HEK293 (cell line): ENCODE data around the gene TIGAR.

Source experiments
- CTCF ChIA-PET: fragments of 350-600 bp; formaldehyde crosslinking; extraction: SDS; loops from one replicate; lab custom pipeline; 2021; ENCODE audit warnings: antibody characterized with exemption; lab: Yijun Ruan, JAX
- POLR2A ChIA-PET: fragments of 300-600 bp; formaldehyde crosslinking; extraction: SDS; loops from one replicate; lab custom pipeline; 2020; ENCODE audit warnings: antibody characterized with exemption, inconsistent platforms; lab: Yijun Ruan, JAX
- H3K27ac ChIP-seq: fragments of 200-500 bp; sonication (Bioruptor generic); 2 replicates; pipeline ENCODE4 v1.5.1; 2014; ENCODE audit warnings: low read depth, low read length, control low read depth, inconsistent platforms; ENCODE audit errors: extremely low read depth
- H3K36me3 ChIP-seq, 2 experiments: fragments of 200-500 bp in 1 of 2; sonication (Bioruptor generic) in 1 of 2; 1 replicate in 1 of 2; 2 replicates in 1 of 2; pipeline ENCODE4 v1.5.1; 2014 to 2017; ENCODE audit warnings: inconsistent platforms in 2 of 2, low read length in 2 of 2; ENCODE audit not compliant: control insufficient read depth in 2 of 2, insufficient read depth in 1 of 2
- H3K4me1 ChIP-seq: fragments of 200-500 bp; sonication (Bioruptor generic); 2 replicates; pipeline ENCODE4 v1.5.1; 2014; ENCODE audit warnings: mild to moderate bottlenecking, low read length, inconsistent platforms; ENCODE audit not compliant: control insufficient read depth, insufficient read depth
- H3K4me3 ChIP-seq: 2 replicates; pipeline ENCODE4 v1.5.1; 2011; ENCODE audit warnings: low read depth, mild to moderate bottlenecking, control low read depth, low read length, moderate library complexity
- H3K9me3 ChIP-seq: fragments of 200-500 bp; sonication (Bioruptor generic); 2 replicates; pipeline ENCODE4 v1.5.1; 2014; ENCODE audit warnings: low read depth, low read length, inconsistent platforms; ENCODE audit not compliant: control insufficient read depth, insufficient read depth
- EGR2 ChIP-seq: fragments of 450-650 bp; formaldehyde crosslinking; IDR thresholded peaks from 2 replicates; pipeline ENCODE4 v1.5.1; 2016; ENCODE audit warnings: low read depth, missing biosample characterization, missing genetic modification characterization
- GFI1B ChIP-seq: fragments of 450-650 bp; formaldehyde crosslinking; IDR thresholded peaks from 2 replicates; pipeline ENCODE4 v1.5.1; 2016; ENCODE audit warnings: missing biosample characterization, missing genetic modification characterization
- HOXC10 ChIP-seq: sonication (generic); formaldehyde crosslinking; IDR thresholded peaks from 2 replicates; pipeline ENCODE4 v1.8.1; 2023; ENCODE audit warnings: mild to moderate bottlenecking, missing genetic modification reagents
- KLF1 ChIP-seq: fragments of 450-650 bp; formaldehyde crosslinking; IDR thresholded peaks from 2 replicates; pipeline ENCODE4 v1.5.1; 2016; ENCODE audit warnings: missing biosample characterization, missing genetic modification characterization
- MYNN ChIP-seq: fragments of 450-650 bp; formaldehyde crosslinking; IDR thresholded peaks from 2 replicates; pipeline ENCODE4 v1.5.1; 2016; ENCODE audit warnings: missing biosample characterization, missing genetic modification characterization, borderline replicate concordance
- PRDM1 ChIP-seq: fragments of 450-650 bp; formaldehyde crosslinking; IDR thresholded peaks from 2 replicates; pipeline ENCODE4; 2016; ENCODE audit warnings: missing biosample characterization, missing genetic modification characterization
- TCF7L2 ChIP-seq: IDR thresholded peaks from 2 replicates; pipeline ENCODE4 v1.6.1; 2011; ENCODE audit warnings: low read depth, mild to moderate bottlenecking, inconsistent platforms, low read length, moderate library complexity, borderline replicate concordance
- YY2 ChIP-seq: fragments of 450-650 bp; formaldehyde crosslinking; IDR thresholded peaks from 2 replicates; pipeline ENCODE4 v1.5.1; 2016; ENCODE audit warnings: missing biosample characterization, missing genetic modification characterization
- ZBTB17 ChIP-seq: fragments of 450-650 bp; formaldehyde crosslinking; IDR thresholded peaks from 2 replicates; pipeline ENCODE4 v1.5.1; 2016; ENCODE audit warnings: missing biosample characterization, missing genetic modification characterization
- ZFP37 ChIP-seq: fragments of 450-650 bp; formaldehyde crosslinking; IDR thresholded peaks from 2 replicates; pipeline ENCODE4 v1.5.1; 2016; ENCODE audit warnings: missing biosample characterization, missing genetic modification characterization
- ZNF214 ChIP-seq: fragments of 450-650 bp; formaldehyde crosslinking; IDR thresholded peaks from 2 replicates; pipeline ENCODE4 v1.5.1; 2017; ENCODE audit warnings: missing biosample characterization, mild to moderate bottlenecking, missing genetic modification characterization, borderline replicate concordance
- ZNF24 ChIP-seq: fragments of 450-650 bp; formaldehyde crosslinking; IDR thresholded peaks from 2 replicates; pipeline ENCODE4 v1.5.1; 2016; ENCODE audit warnings: missing biosample characterization, missing genetic modification characterization
- ZNF274 ChIP-seq, 2 experiments: fragments of 200-500 bp in 1 of 2; fragments of 450-650 bp in 1 of 2; sonication (Bioruptor generic) in 1 of 2; formaldehyde crosslinking in 1 of 2; IDR thresholded peaks; 2 replicates each; pipeline versions ENCODE4 v1.5.1 to v1.6.1; 2014 to 2016; ENCODE audit warnings: borderline replicate concordance in 1 of 2, inconsistent platforms in 1 of 2, low read length in 1 of 2, missing biosample characterization in 1 of 2, missing genetic modification characterization in 1 of 2
- ZNF354C ChIP-seq: fragments of 450-650 bp; formaldehyde crosslinking; IDR thresholded peaks from 2 replicates; pipeline ENCODE4 v1.5.1; 2016; ENCODE audit warnings: missing biosample characterization, missing genetic modification characterization, low read depth, borderline replicate concordance
- ZNF366 ChIP-seq: fragments of 450-650 bp; formaldehyde crosslinking; conservative IDR thresholded peaks from 2 replicates; pipeline ENCODE4 v1.5.1; 2016; ENCODE audit warnings: missing biosample characterization, missing genetic modification characterization
- ZNF510 ChIP-seq: fragments of 450-650 bp; formaldehyde crosslinking; IDR thresholded peaks from 2 replicates; pipeline ENCODE4 v1.5.1; 2018; ENCODE audit warnings: mild to moderate bottlenecking, missing genetic modification characterization, missing biosample characterization; ENCODE audit not compliant: insufficient replicate concordance
- ZNF521 ChIP-seq: fragments of 450-650 bp; formaldehyde crosslinking; IDR thresholded peaks from 2 replicates; pipeline ENCODE4 v1.5.1; 2017; ENCODE audit warnings: missing biosample characterization, mild to moderate bottlenecking, missing genetic modification characterization
- ZNF529 ChIP-seq: fragments of 450-650 bp; formaldehyde crosslinking; IDR thresholded peaks from 2 replicates; pipeline ENCODE4 v1.5.1; 2017; ENCODE audit warnings: missing genetic modification characterization, missing biosample characterization; ENCODE audit not compliant: insufficient replicate concordance
- ZNF548 ChIP-seq: fragments of 450-650 bp; formaldehyde crosslinking; IDR thresholded peaks from 2 replicates; pipeline ENCODE4 v1.5.1; 2016; ENCODE audit warnings: missing biosample characterization, missing genetic modification characterization
- ZNF677 ChIP-seq: fragments of 450-650 bp; IDR thresholded peaks from 2 replicates; pipeline ENCODE4 v1.5.0; 2018; ENCODE audit warnings: missing biosample characterization, mild to moderate bottlenecking, missing genetic modification characterization, moderate library complexity
- ZNF785 ChIP-seq: fragments of 450-650 bp; formaldehyde crosslinking; IDR thresholded peaks from 2 replicates; pipeline ENCODE4 v1.5.1; 2016; ENCODE audit warnings: missing biosample characterization, missing genetic modification characterization
- ZNF830 ChIP-seq: fragments of 450-650 bp; IDR thresholded peaks from 2 replicates; pipeline ENCODE4 v1.5.0; 2018; ENCODE audit warnings: missing biosample characterization, missing genetic modification characterization, low read depth, mild to moderate bottlenecking, moderate library complexity
- ZSCAN16 ChIP-seq: fragments of 450-650 bp; formaldehyde crosslinking; IDR thresholded peaks from 2 replicates; pipeline ENCODE4 v1.5.1; 2016; ENCODE audit warnings: missing biosample characterization, missing genetic modification characterization
- TF ChIP-seq, protein P1 (sequence below): fragments of 450-650 bp; formaldehyde crosslinking; IDR thresholded peaks from 2 replicates; pipeline ENCODE4 v1.5.1; 2016; ENCODE audit warnings: missing biosample characterization, missing genetic modification characterization
- TF ChIP-seq, protein P2 (sequence below): fragments of 450-650 bp; formaldehyde crosslinking; IDR thresholded peaks from 2 replicates; pipeline ENCODE4 v1.5.1; 2016; ENCODE audit warnings: missing biosample characterization, missing genetic modification characterization
- TF ChIP-seq, protein P3 (sequence below): fragments of 450-650 bp; formaldehyde crosslinking; IDR thresholded peaks from 2 replicates; pipeline ENCODE4 v1.5.1; 2016; ENCODE audit warnings: missing biosample characterization, missing genetic modification characterization
- TF ChIP-seq, protein P4 (sequence below): IDR thresholded peaks from 2 replicates; pipeline ENCODE4 v1.6.1; 2011; ENCODE audit warnings: mild to moderate bottlenecking, low read depth, low read length, borderline replicate concordance
- TF ChIP-seq, protein P5 (sequence below): fragments of 450-650 bp; formaldehyde crosslinking; optimal IDR thresholded peaks from 2 replicates; pipeline ENCODE3; 2016; ENCODE audit warnings: missing biosample characterization, mild to moderate bottlenecking, missing genetic modification characterization
- TF ChIP-seq, protein P6 (sequence below): fragments of 450-650 bp; formaldehyde crosslinking; IDR thresholded peaks from 2 replicates; pipeline ENCODE4 v1.5.1; 2016; ENCODE audit warnings: missing biosample characterization, missing genetic modification characterization

TIGAR gene

DNA sequence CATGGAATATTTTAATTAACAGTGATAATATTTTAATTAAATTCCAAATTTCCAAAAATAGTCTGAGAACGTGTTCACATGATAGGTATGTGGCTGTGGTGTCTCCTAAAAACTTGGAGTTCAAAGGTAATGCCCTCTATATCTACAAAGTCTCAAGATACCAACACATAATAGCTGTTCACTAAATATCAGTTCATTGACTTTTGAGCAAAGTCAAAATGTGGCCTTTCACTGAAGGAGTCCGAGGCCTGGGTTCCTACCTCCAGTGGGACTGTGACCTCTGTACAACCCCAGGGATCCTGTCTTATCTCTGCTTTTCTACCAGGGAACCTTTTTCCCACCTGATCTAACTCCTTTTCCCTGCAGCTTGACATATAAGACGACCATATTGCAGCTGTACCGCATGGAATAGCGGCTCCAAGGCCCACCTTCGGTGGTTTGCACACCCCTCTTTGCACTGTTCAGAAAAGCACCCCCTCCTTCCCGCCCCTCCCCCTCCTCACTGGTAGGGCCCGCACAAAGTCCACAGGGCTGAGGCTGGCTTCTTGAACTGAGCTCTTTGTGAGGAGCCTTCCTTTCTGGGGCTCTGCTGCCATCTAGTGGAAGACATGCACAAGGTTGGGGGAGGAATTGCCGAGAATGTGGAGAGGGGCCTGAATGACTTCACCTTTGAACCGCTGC lies 44.3 kb upstream of the TIGAR start (continued):
- TF ChIP-seq, protein P1, sequence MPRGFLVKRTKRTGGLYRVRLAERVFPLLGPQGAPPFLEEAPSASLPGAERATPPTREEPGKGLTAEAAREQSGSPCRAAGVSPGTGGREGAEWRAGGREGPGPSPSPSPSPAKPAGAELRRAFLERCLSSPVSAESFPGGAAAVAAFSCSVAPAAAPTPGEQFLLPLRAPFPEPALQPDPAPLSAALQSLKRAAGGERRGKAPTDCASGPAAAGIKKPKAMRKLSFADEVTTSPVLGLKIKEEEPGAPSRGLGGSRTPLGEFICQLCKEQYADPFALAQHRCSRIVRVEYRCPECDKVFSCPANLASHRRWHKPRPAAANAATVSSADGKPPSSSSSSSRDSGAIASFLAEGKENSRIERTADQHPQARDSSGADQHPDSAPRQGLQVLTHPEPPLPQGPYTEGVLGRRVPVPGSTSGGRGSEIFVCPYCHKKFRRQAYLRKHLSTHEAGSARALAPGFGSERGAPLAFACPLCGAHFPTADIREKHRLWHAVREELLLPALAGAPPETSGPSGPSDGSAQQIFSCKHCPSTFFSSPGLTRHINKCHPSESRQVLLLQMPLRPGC (tag by site-specific recombination), result no peak
- TF ChIP-seq ZNF354C (tag by site-specific recombination) (no peak), ZBTB17 (tag by site-specific recombination) (peak; percentile 83), YY2 (tag by site-specific recombination) (no peak), ZNF529 (no peak), ZNF214 (tag by site-specific recombination) (no peak), ZNF274 (IDR thresholded peaks at IDR 0.05; ENCODE audit: low read length) (no peak), ZNF274 (tag by site-specific recombination; IDR thresholded peaks at IDR 0.05; ENCODE audit: borderline replicate concordance) (no peak), HOXC10 (no peak)
- TF ChIP-seq, protein P2, sequence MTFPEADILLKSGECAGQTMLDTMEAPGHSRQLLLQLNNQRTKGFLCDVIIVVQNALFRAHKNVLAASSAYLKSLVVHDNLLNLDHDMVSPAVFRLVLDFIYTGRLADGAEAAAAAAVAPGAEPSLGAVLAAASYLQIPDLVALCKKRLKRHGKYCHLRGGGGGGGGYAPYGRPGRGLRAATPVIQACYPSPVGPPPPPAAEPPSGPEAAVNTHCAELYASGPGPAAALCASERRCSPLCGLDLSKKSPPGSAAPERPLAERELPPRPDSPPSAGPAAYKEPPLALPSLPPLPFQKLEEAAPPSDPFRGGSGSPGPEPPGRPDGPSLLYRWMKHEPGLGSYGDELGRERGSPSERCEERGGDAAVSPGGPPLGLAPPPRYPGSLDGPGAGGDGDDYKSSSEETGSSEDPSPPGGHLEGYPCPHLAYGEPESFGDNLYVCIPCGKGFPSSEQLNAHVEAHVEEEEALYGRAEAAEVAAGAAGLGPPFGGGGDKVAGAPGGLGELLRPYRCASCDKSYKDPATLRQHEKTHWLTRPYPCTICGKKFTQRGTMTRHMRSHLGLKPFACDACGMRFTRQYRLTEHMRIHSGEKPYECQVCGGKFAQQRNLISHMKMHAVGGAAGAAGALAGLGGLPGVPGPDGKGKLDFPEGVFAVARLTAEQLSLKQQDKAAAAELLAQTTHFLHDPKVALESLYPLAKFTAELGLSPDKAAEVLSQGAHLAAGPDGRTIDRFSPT (tag by site-specific recombination), result no peak
- TF ChIP-seq, protein P3, sequence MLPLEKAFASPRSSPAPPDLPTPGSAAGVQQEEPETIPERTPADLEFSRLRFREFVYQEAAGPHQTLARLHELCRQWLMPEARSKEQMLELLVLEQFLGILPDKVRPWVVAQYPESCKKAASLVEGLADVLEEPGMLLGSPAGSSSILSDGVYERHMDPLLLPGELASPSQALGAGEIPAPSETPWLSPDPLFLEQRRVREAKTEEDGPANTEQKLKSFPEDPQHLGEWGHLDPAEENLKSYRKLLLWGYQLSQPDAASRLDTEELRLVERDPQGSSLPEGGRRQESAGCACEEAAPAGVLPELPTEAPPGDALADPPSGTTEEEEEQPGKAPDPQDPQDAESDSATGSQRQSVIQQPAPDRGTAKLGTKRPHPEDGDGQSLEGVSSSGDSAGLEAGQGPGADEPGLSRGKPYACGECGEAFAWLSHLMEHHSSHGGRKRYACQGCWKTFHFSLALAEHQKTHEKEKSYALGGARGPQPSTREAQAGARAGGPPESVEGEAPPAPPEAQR (tag by site-specific recombination), result no peak

DNA sequence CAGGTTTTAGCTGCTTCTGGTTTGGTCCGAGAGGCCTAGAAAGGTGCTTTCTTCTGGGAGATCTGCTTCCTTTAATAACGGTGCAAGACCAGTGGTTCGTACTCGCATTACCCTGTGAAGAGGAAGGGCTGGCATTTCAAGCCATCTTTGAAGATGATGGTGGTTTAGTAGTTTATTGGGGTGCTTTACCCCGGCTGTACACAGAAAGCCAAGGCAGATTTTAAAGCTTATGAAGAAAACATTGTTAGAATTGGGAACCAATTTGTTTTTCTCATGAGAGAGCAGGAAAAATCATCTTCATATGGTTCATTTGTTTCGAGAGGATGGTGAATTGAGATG lies 43.8 kb upstream of the TIGAR start:
- POLR2A ChIA-PET, result interaction anchor here (0.6 to 1.7 kb wide), 9 partner anchors 30 to 404 kb away, joined by 3 to 9 read pairs (median 4); partner anchors contain the start of genes PARP11 and TIGAR
- Histone ChIP-seq H3K36me3 (peaks cover 20 to 61% of the 10 kb centered on the region in 2 experiments), H3K4me3 (no peak overlapping the region), H3K27ac (no peak overlapping the region), H3K9me3 (no peaks in the 10 kb centered on the region), H3K4me1 (peaks cover 18% of the 10 kb centered on the region)
- CTCF ChIA-PET, result interaction anchor here (0.6 to 4.4 kb wide), 55 partner anchors 9 to 977 kb away, joined by 3 to 86 read pairs (median 5); partner anchors contain the start of genes PARP11 and TIGAR
- no peak for TF ChIP-seq ZNF548 (tag by site-specific recombination)
- TF ChIP-seq ZNF677 (tag by site-specific recombination), result no peak
- no peak for TF ChIP-seq ZNF366
- no peak for TF ChIP-seq ZNF510
- no peak for TF ChIP-seq TCF7L2
- TF ChIP-seq ZSCAN16, result no peak
- no peak for TF ChIP-seq PRDM1
- TF ChIP-seq, protein P4, sequence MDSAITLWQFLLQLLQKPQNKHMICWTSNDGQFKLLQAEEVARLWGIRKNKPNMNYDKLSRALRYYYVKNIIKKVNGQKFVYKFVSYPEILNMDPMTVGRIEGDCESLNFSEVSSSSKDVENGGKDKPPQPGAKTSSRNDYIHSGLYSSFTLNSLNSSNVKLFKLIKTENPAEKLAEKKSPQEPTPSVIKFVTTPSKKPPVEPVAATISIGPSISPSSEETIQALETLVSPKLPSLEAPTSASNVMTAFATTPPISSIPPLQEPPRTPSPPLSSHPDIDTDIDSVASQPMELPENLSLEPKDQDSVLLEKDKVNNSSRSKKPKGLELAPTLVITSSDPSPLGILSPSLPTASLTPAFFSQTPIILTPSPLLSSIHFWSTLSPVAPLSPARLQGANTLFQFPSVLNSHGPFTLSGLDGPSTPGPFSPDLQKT, result no peak
- no peak; the same call in 1 of the 2 replicates for TF ChIP-seq ZNF24 (tag by site-specific recombination)
- no peak for TF ChIP-seq ZNF830 (tag by site-specific recombination)
- no peak for TF ChIP-seq ZNF785
- TF ChIP-seq, protein P5, sequence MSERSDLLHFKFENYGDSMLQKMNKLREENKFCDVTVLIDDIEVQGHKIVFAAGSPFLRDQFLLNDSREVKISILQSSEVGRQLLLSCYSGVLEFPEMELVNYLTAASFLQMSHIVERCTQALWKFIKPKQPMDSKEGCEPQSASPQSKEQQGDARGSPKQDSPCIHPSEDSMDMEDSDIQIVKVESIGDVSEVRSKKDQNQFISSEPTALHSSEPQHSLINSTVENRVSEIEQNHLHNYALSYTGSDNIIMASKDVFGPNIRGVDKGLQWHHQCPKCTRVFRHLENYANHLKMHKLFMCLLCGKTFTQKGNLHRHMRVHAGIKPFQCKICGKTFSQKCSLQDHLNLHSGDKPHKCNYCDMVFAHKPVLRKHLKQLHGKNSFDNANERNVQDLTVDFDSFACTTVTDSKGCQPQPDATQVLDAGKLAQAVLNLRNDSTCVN (tag by site-specific recombination), result peak; percentile 3
- TF ChIP-seq ZNF521, result no peak
- TF ChIP-seq KLF1 (tag by site-specific recombination), result no peak
- TF ChIP-seq ZFP37 (tag by site-specific recombination), result no peak
- no peak for TF ChIP-seq MYNN (tag by site-specific recombination)
- TF ChIP-seq EGR2 (tag by site-specific recombination), result no peak
- no peak for TF ChIP-seq ZNF214 (tag by site-specific recombination)
- TF ChIP-seq, protein P6, sequence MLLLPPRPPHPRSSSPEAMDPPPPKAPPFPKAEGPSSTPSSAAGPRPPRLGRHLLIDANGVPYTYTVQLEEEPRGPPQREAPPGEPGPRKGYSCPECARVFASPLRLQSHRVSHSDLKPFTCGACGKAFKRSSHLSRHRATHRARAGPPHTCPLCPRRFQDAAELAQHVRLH (tag by site-specific recombination), result no peak
- no peak for TF ChIP-seq GFI1B
